ENCODE measurements around the gene HDAC4. TPM values are rescaled to one million over a fixed set of nuclear protein-coding genes. Genes with fewer than 3 reads are reported as not detected.

HDAC4 gene
- total and polyA plus RNA-seq, 2 donors = 24.4 to 29.5 TPM

DNA sequence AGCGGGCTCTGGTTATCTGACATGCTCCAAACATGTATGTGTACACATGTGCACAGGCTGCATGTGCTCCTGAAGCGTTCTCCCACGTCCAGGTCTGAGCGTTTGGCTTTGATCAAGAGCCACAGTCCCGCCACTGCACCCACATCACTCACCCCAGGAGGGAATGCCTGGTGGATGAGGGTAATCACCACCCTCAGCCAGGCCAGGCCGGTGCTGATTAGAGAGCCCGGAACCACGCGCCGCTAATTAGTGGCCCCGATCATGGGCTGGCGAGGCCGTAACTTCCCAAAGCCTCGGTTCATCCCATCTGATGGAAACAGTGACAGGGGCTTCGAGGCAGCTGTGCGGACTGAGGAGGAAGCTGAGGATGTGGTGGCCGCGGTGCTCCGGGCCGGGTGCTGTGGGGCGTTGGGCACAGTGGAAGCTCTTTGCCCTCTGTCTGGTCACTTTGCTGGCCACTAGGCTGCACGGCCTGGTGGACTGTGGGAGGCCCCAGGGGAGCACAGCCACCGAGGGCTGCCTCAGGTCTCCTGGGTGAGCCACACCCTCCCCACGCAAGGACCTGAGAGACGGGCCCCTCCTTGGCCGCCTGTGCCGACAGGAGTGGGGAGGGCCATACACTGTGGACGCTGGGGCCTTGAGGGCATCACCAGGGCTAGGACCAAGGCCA is 333.5 kb downstream of the HDAC4 start:
- no peak for DNase-seq (ENCODE audit: extremely low spot score)
- Histone ChIP-seq H3K27ac (ENCODE audit: low read depth) (no peak overlapping the region), H3K4me1 (ENCODE audit: insufficient read depth) (no peaks in the 10 kb centered on the region), H3K36me3 (ENCODE audit: insufficient read depth) (peaks cover 5% of the 10 kb centered on the region), H3K4me3 (ENCODE audit: low read depth, low read length) (no peak overlapping the region)
- 93% methylated on average over 28 of the region's 28 CpGs for WGBS

DNA sequence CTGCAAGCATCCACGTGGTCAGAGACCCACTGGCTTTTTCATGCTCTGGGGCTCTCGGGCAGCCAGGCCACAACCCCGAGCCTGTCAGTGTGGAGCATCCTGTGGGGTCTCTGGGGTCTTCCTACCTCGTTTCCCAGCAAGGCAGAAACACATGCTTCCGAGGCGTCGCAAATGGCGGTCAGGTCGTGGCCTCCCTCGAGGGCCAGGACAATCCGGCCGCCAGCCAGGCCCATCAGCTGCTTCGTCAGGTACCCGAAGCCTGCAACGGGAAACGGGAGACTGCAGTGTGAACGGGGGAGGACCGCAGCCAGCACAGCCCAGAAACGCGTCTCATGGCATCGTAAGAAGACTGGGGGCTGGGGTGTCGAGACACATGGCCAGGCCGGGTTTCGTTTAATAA is 334.2 kb downstream of the HDAC4 start:
- Histone ChIP-seq H3K4me1 (ENCODE audit: insufficient read depth) (no peaks in the 10 kb centered on the region), H3K4me3 (ENCODE audit: low read depth, low read length) (no peak overlapping the region), H3K36me3 (ENCODE audit: insufficient read depth) (peaks cover 2% of the 10 kb centered on the region), H3K27ac (ENCODE audit: low read depth) (no peak overlapping the region)
- 91% methylated on average over 24 of the region's 24 CpGs for WGBS
- DNase-seq (ENCODE audit: extremely low spot score) = no peak

DNA sequence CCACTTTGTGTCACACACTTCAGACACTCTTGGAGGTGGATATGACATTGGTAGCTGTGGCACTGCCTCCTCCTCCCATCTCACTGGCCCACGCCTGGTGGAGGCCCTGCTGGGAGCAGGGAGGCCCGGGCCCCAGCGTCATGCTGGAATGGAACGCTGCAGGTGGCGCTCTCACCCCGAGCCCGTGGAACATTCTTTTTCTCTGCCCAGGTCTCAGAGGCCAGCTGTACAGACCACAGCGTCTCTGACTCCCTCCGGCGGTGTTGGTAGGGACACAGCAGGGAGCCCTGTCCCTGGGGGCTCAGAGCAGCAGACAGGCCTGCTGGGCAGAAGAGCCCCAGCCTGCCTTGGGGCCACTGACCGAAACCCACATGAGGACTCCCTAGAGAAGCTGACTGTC is 334.9 kb downstream of the HDAC4 start:
- H3K4me1 ChIP-seq (ENCODE audit: insufficient read depth) = no peaks in the 10 kb centered on the region
- WGBS = 92% methylated on average over 11 of the region's 11 CpGs
- no peaks in the 10 kb centered on the region for H3K36me3 ChIP-seq (ENCODE audit: insufficient read depth)
- H3K27ac ChIP-seq (ENCODE audit: low read depth) = no peak overlapping the region
- no peak overlapping the region for H3K4me3 ChIP-seq (ENCODE audit: low read depth, low read length)
- no peak for DNase-seq (ENCODE audit: extremely low spot score)

DNA sequence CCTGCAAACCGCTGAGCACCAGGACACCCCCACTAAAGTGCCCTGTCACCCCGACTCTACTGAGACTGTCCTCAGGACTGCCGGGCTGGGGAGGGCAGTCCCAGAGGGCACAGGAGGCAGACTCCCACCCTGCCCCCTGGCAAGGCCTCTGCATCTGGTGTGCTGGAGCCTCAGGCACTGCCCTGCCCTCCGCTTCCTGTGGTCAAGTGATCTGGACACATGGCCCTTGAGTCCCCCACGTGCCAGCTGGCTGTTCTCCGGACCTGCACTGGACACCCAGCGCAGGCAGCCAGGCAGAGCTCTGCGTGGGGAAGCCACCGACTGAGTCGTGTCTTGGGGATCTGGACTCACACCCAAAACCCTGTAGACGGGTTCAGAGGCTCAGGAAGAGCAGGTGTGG is 335.3 kb downstream of the HDAC4 start:
- 92% methylated on average over 11 of the region's 11 CpGs for WGBS
- Histone ChIP-seq H3K27ac (ENCODE audit: low read depth) (no peak overlapping the region), H3K4me1 (ENCODE audit: insufficient read depth) (no peaks in the 10 kb centered on the region), H3K36me3 (ENCODE audit: insufficient read depth) (no peaks in the 10 kb centered on the region), H3K4me3 (ENCODE audit: low read depth, low read length) (no peak overlapping the region)
- DNase-seq (ENCODE audit: extremely low spot score) = no peak

DNA sequence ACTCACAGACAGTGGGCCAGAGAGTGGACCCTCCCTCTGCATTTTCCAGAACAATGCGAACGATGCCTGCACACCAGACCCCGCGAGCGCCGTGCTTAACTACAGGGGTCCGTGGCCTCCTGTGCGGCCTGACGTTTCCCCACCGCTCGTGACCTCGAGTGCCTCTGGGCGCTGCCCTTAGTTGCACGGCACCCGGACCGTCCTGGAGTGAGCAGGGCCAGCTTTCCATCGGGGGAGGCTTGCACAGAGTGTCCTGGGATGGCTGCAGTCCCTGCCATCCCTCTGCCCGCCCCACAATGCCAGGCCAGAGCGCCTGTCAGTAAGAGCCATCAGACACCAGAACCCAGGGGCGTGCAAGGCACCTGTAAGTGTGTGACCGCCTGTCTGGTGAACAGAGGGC is 335.9 kb downstream of the HDAC4 start:
- Histone ChIP-seq H3K4me1 (ENCODE audit: insufficient read depth) (no peaks in the 10 kb centered on the region), H3K36me3 (ENCODE audit: insufficient read depth) (no peaks in the 10 kb centered on the region), H3K27ac (ENCODE audit: low read depth) (no peak overlapping the region), H3K4me3 (ENCODE audit: low read depth, low read length) (no peak overlapping the region)
- 92% methylated on average over 21 of the region's 21 CpGs for WGBS
- DNase-seq (ENCODE audit: extremely low spot score) = no peak

DNA sequence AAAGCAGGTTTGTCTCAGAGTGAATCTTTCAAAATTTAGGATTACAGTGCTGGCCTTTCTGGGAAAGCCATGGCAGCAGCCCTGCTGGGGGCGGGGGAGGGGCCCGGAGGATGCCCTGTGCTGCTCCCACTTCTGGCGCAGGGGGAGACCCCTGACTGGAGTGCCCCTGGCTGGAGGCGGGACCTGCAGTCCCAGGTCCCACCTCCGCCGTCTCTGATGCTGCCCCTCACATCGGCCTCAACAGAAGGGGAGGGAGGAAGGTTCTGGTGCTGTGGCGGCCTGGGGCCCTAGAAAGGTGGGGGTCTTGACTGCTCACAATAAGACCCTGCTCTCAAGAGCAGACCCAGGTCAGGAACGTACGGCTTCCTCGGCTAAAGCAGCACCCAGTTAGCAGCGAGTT is 336.6 kb downstream of the HDAC4 start:
- 84% methylated on average over 12 of the region's 12 CpGs for WGBS
- no peaks in the 10 kb centered on the region for H3K36me3 ChIP-seq (ENCODE audit: insufficient read depth)
- H3K27ac ChIP-seq (ENCODE audit: low read depth) = no peak overlapping the region
- no peak for DNase-seq (ENCODE audit: extremely low spot score)
- no peaks in the 10 kb centered on the region for H3K4me1 ChIP-seq (ENCODE audit: insufficient read depth)
- no peak overlapping the region for H3K4me3 ChIP-seq (ENCODE audit: low read depth, low read length)

DNA sequence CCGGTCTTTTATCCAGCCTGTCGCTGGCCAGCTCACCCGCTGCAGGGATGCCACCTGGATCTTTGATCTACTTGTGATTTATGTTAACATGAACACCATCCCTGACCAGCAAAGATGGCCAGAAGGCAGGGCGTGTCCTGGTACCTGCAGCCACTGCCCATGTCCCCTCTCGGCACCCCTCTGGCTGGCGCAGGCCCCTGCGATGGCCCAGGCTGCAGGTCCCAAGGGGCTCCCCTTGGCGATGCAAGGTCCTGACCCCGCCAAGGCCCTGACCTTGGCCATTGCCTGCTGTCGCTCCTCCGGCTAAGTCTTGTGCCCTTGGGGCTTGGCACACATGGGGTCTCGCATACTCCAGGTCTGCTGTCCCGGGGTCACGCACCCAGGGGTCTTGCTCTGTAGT is 338.1 kb downstream of the HDAC4 start:
- H3K36me3 ChIP-seq (ENCODE audit: insufficient read depth) = no peaks in the 10 kb centered on the region
- H3K4me1 ChIP-seq (ENCODE audit: insufficient read depth) = no peaks in the 10 kb centered on the region
- no peak overlapping the region for H3K27ac ChIP-seq (ENCODE audit: low read depth)
- WGBS = 95% methylated on average over 14 of the region's 14 CpGs
- H3K4me3 ChIP-seq (ENCODE audit: low read depth, low read length) = no peak overlapping the region
- no peak for DNase-seq (ENCODE audit: extremely low spot score)

DNA sequence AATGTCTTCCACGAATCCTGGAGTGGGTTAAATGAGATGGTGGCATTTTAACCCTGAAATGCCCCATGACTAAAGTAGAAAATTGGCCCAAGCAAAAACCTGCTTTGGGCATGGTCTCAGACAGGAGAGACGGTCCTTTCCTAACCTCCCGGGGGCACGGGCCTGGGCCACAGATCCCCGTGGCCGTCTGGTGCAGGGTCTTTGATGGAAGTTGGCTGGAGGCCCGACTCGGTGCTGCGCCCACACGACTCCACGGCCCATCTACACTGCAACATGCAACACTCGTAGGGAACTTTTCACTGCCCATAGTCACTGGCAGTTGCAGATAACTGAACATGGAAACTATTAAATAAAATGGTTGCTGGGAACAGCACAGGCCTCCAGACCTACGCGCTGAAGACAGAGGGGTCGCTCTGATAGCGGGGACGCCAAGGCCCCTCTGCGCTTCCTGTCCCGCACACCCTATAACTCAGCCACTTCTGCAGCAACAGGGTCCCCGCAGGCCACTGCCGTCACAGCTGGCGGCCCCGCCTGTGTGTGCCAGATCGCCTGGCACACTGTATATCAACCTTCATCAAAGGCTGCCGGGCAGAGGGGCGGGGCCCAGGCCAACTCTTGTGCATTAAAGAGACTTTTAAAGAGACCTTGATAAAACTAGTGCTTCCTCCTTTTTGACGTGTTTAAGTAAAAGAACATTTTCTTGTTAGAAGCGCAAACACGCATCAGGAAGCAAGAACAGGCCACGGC is 338.8 kb downstream of the HDAC4 start:
- Histone ChIP-seq H3K27ac (ENCODE audit: low read depth) (no peak overlapping the region), H3K36me3 (ENCODE audit: insufficient read depth) (no peaks in the 10 kb centered on the region), H3K4me1 (ENCODE audit: insufficient read depth) (no peaks in the 10 kb centered on the region), H3K4me3 (ENCODE audit: low read depth, low read length) (no peak overlapping the region)
- no peak for DNase-seq (ENCODE audit: extremely low spot score)
- WGBS = 77% methylated on average over 30 of the region's 30 CpGs

DNA sequence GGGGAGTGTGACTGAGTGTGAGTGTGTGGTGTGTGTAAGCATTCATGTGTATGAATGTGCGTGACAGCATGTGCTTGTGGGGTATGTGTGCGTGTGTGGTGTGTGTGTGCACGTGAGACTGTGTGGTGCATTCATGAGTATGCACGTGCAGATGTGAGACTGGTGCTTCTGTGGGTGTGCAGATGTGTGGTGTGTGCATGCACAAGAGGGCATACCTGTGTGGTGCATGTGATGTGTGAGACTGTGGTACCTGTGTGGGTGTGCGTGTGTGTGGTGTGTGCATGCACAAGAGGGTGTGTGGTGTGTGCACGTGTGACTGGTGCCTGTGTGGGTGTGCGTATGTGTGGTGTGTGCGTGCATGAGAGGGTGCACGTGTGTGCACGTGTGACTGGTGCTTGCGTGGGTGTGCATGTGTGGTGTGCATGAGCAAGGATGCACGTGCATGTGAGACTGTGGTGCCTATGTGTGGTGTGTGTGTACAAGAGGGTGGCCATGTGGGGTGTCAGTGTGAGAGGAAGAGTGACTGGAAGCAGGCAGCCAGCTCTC is 339.6 kb downstream of the HDAC4 start:
- Histone ChIP-seq H3K4me3 (ENCODE audit: low read depth, low read length) (no peak overlapping the region), H3K27ac (ENCODE audit: low read depth) (no peak overlapping the region), H3K36me3 (ENCODE audit: insufficient read depth) (no peaks in the 10 kb centered on the region), H3K4me1 (ENCODE audit: insufficient read depth) (no peaks in the 10 kb centered on the region)
- WGBS = 89% methylated on average over 12 of the region's 12 CpGs
- no peak for DNase-seq (ENCODE audit: extremely low spot score)

DNA sequence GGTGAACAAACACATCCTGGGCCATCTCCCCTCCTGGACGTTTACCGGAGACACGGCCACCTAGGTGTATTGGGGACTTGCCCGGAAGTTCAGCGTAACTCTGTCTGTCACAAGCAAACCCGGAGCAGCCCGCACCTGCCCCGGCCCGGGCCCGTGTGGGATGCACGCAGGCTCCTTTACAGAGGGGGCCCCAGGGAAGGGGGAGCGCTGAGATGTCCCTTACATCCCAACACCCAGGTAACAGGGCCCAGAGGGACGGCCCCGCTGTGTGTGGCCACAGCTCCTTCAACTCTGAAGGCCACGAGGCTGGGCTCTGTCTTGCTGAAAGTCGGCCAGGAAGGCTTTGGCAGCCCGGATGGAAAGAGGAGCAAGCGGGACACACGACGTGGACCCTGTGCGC is 340.1 kb downstream of the HDAC4 start:
- Histone ChIP-seq H3K4me3 (ENCODE audit: low read depth, low read length) (no peak overlapping the region), H3K36me3 (ENCODE audit: insufficient read depth) (no peaks in the 10 kb centered on the region), H3K27ac (ENCODE audit: low read depth) (no peak overlapping the region), H3K4me1 (ENCODE audit: insufficient read depth) (no peaks in the 10 kb centered on the region)
- no peak for DNase-seq (ENCODE audit: extremely low spot score)
- WGBS = 92% methylated on average over 21 of the region's 21 CpGs

DNA sequence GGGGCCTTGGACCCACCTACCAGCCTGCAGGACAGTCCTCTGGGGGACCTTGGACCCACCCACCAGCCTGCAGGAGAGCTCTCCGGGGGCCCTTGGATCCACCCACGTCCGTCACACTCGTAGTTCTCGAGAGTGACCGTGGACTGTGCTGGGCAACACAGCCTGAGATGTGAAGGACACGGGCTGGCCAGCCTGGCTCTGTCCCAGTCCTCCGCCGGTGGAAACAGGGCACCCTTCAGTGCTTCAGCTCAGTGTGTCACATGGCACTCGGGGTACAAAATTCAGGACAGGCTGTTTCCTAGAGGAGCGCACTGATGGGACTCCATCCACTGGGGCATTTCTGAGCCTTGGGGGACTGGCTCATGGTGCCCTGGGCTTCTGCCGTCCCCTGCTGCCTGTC is 341.0 kb downstream of the HDAC4 start:
- Histone ChIP-seq H3K4me3 (ENCODE audit: low read depth, low read length) (no peak overlapping the region), H3K36me3 (ENCODE audit: insufficient read depth) (no peaks in the 10 kb centered on the region), H3K27ac (ENCODE audit: low read depth) (no peak overlapping the region), H3K4me1 (ENCODE audit: insufficient read depth) (no peaks in the 10 kb centered on the region)
- DNase-seq (ENCODE audit: extremely low spot score) = no peak
- WGBS = 92% methylated on average over 12 of the region's 12 CpGs

DNA sequence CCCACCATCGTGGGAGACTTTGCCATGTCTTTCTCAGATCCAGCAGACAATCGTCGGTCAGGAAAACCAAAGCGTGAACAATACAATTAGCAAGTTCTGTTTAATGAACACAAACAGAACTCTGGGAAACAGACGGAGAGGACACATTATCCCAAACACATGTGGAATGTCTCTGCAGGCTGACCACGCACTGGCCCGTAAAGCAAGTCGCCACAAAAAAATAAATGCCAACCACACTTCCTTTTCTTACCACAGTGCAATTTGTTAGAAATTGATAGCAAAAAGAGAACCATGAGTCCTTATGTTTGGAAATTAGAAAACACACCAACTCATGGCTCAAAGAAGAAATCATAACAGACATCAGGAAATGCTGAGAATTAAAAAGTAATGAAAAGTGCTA is 342.1 kb downstream of the HDAC4 start:
- Histone ChIP-seq H3K4me1 (ENCODE audit: insufficient read depth) (no peaks in the 10 kb centered on the region), H3K27ac (ENCODE audit: low read depth) (no peak overlapping the region), H3K4me3 (ENCODE audit: low read depth, low read length) (no peak overlapping the region), H3K36me3 (ENCODE audit: insufficient read depth) (peaks cover 2% of the 10 kb centered on the region)
- no peak for DNase-seq (ENCODE audit: extremely low spot score)
- WGBS = 85% methylated on average over 8 of the region's 8 CpGs

DNA sequence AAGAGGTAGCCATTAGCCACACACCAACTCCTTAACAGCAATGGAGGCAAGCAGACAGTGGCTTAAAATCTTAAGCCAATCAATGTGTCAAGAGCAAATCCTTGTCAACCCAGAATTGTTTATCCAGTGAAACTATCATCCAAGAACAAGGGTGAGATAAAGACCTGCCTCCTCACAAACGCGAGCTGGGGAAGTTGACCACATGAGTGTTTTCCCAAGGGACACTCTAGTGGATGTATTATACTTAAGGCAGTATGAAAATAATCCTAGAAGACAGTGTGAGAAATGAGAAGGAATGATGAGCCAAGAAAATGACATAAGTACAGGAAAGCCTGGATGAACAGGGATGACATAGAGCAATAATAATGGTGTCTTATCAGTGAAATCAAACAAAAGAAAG is 343.3 kb downstream of the HDAC4 start:
- Histone ChIP-seq H3K36me3 (ENCODE audit: insufficient read depth) (peaks cover 6% of the 10 kb centered on the region), H3K4me1 (ENCODE audit: insufficient read depth) (no peaks in the 10 kb centered on the region), H3K4me3 (ENCODE audit: low read depth, low read length) (no peak overlapping the region), H3K27ac (ENCODE audit: low read depth) (no peak overlapping the region)
- no peak for DNase-seq (ENCODE audit: extremely low spot score)
- 42% methylated on average over 2 of the region's 2 CpGs for WGBS

DNA sequence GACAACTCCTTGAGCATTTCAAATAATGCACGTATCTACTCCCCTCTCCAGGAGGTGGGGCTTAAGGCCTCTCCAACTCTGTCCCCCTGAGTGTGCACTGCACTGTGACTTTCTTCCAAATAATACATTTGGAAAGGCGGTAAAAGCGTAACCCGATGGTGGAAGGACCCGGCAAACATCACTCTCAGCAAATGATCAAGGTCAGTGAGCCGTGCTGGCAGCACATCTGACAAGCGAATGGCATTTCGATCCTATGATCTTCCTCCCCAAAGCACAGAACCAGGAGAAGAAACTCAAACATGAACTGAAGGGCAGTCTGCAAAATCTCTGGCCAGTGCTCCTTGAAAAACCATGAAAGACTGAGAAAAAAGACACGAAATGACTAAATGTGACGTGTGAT is 344.2 kb downstream of the HDAC4 start:
- Histone ChIP-seq H3K4me3 (ENCODE audit: low read depth, low read length) (no peak overlapping the region), H3K36me3 (ENCODE audit: insufficient read depth) (peaks cover 6% of the 10 kb centered on the region), H3K4me1 (ENCODE audit: insufficient read depth) (no peaks in the 10 kb centered on the region), H3K27ac (ENCODE audit: low read depth) (no peak overlapping the region)
- WGBS = 96% methylated on average over 10 of the region's 10 CpGs
- DNase-seq (ENCODE audit: extremely low spot score) = no peak

Measured in urinary bladder (tissue), 4 donors.